Activated CD8-positive, alpha-beta T cell treated with anti-CD3 and anti-CD28 coated beads for 36 hours (primary cell): ENCODE measurements around the gene MTM1. TPM values are rescaled to one million over a fixed set of nuclear protein-coding genes. Genes with fewer than 3 reads are reported as not detected.

Experiments
- ATAC-seq: fragments of 200-7000 bp; cut with Tn5 transposase; one replicate; pipeline ENCODE4 v1.10.0; 2021; ENCODE audit warnings: mild to moderate bottlenecking, moderate library complexity
- CTCF ChIA-PET: fragments of 350-600 bp; sonication (Branson Sonifier 250); formaldehyde crosslinking; loops from one replicate; lab custom pipeline; 2021; ENCODE audit warnings: antibody characterized with exemption; lab: Charles Lee
- POLR2A ChIA-PET: fragments of 350-600 bp; sonication (Branson Sonifier 250); formaldehyde crosslinking; loops from one replicate; lab custom pipeline; 2021; ENCODE audit warnings: antibody characterized with exemption; lab: Charles Lee
- DNase-seq: peaks from one replicate; pipeline ENCODE4 v3.0.0-alpha.2; 2020
- H3K27ac Mint-ChIP-seq: one replicate; pipeline ENCODE4 v1.8.0; 2021; ENCODE audit warnings: mild to moderate bottlenecking, mixed read lengths
- H3K27me3 Mint-ChIP-seq: one replicate; pipeline ENCODE4 v1.8.0; 2021; ENCODE audit warnings: mixed read lengths
- H3K36me3 Mint-ChIP-seq: one replicate; pipeline ENCODE4 v1.8.0; 2021; ENCODE audit warnings: low read depth, mixed read lengths
- H3K4me1 Mint-ChIP-seq: one replicate; pipeline ENCODE4 v1.8.0; 2021; ENCODE audit warnings: low read depth, mixed read lengths
- H3K4me3 Mint-ChIP-seq: one replicate; pipeline ENCODE4 v1.8.0; 2021; ENCODE audit warnings: mild to moderate bottlenecking, moderate library complexity, mixed read lengths
- H3K9me3 Mint-ChIP-seq: one replicate; pipeline ENCODE4 v1.8.0; 2021; ENCODE audit warnings: mixed read lengths
- CTCF ChIP-seq: fragments of 200-600 bp; IDR thresholded peaks from one replicate; pipeline ENCODE4 v1.8.0; 2022; ENCODE audit warnings: antibody characterized with exemption, mild to moderate bottlenecking
- intact Hi-C: fragments of 100-400 bp; cut with micrococcal nuclease; formaldehyde crosslinking; loops from one replicate; pipeline ENCODE4 v1.10.0; 2022
- total RNA-seq, 2 experiments: library from RNA; stranded (reverse); gene quantifications; one replicate each; pipeline ENCODE4 v1.2.3, GENCODE V29; 2021

MTM1 gene
- total RNA-seq, 2 experiments from 2014 or later = 9.6 to 11.6 TPM

GRCh38 chrX:150703695-150703974 is 135.2 kb downstream of the MTM1 start:
- Mint-ChIP-seq H3K4me3 (no peak overlapping the region), H3K27ac (peak overlapping the region; percentile 85), H3K36me3 (peaks cover 44% of the 10 kb centered on the region), H3K9me3 (no peaks in the 10 kb centered on the region), H3K4me1 (peaks cover 60% of the 10 kb centered on the region), H3K27me3 (no peaks in the 10 kb centered on the region)
- intact Hi-C loops = no loop called here
- CTCF ChIA-PET = interaction anchor here (1.3 to 4.0 kb wide), 5 partner anchors 10 to 28 kb away, joined by 3 to 20 read pairs (median 5); partner anchors contain the start of gene MTMR1
- POLR2A ChIA-PET = interaction anchor here (1.9 kb wide), 1 partner anchor 8 kb away, joined by 6 read pairs; no protein-coding TSS in a partner anchor
- no peak for TF ChIP-seq CTCF
- DNase-seq = no peak
- ATAC-seq = no peak

- intact Hi-C loops = no loop called here
- Mint-ChIP-seq H3K36me3 (peaks cover 47% of the 10 kb centered on the region), H3K27ac (peak overlapping the region; percentile 85), H3K4me3 (no peak overlapping the region), H3K9me3 (no peaks in the 10 kb centered on the region), H3K27me3 (no peaks in the 10 kb centered on the region), H3K4me1 (peaks cover 65% of the 10 kb centered on the region)
- peak; percentile 83 for ATAC-seq
- ChIA-PET POLR2A (interaction anchor here (1.9 kb wide), 1 partner anchor 9 kb away, joined by 6 read pairs; no protein-coding TSS in a partner anchor), CTCF (interaction anchor here (1.4 to 4.0 kb wide), 3 partner anchors 12 to 20 kb away, joined by 4 to 20 read pairs (median 5); no protein-coding TSS in a partner anchor)
- DNase-seq = peak; percentile 41
- no peak for TF ChIP-seq CTCF
These were observed 135.7 kb downstream of the MTM1 start for GRCh38 chrX:150704030-150704613.

GRCh38 chrX:150712619-150713018 is 144.2 kb downstream of the MTM1 start:
- H3K9me3 Mint-ChIP-seq = no peaks in the 10 kb centered on the region
- POLR2A ChIA-PET = interaction anchor here (0.6 to 1.6 kb wide), 4 partner anchors 10 to 350 kb away, joined by 3 to 4 read pairs (median 4); no protein-coding TSS in a partner anchor
- ATAC-seq = no peak
- CTCF ChIA-PET = interaction anchor here (0.9 to 2.0 kb wide), 2 partner anchors 26 to 29 kb away, joined by 3 to 9 read pairs; no protein-coding TSS in a partner anchor
- intact Hi-C loops = no loop called here
- peaks cover 13% of the 10 kb centered on the region for H3K36me3 Mint-ChIP-seq
- no peak for TF ChIP-seq CTCF
- H3K27me3 Mint-ChIP-seq = no peaks in the 10 kb centered on the region
- no peak for DNase-seq
- peaks cover 52% of the 10 kb centered on the region for H3K4me1 Mint-ChIP-seq
- peak overlapping the region; percentile 60 for H3K27ac Mint-ChIP-seq
- no peak overlapping the region for H3K4me3 Mint-ChIP-seq

- ChIA-PET POLR2A (interaction anchor here (0.8 to 1.9 kb wide), 4 partner anchors 16 to 25 kb away, joined by 3 to 7 read pairs (median 5); no protein-coding TSS in a partner anchor), CTCF (interaction anchor here (0.7 to 5.2 kb wide), 6 partner anchors 13 to 52 kb away, joined by 3 to 60 read pairs (median 4); no protein-coding TSS in a partner anchor)
- Mint-ChIP-seq H3K9me3 (no peaks in the 10 kb centered on the region), H3K27ac (no peak overlapping the region), H3K36me3 (no peaks in the 10 kb centered on the region), H3K4me1 (peaks cover 38% of the 10 kb centered on the region), H3K4me3 (no peak overlapping the region), H3K27me3 (no peaks in the 10 kb centered on the region)
- TF ChIP-seq CTCF = no peak
- DNase-seq (no peak), ATAC-seq (no peak)
- intact Hi-C loops = no loop called here
These were observed 146.8 kb downstream of the MTM1 start for GRCh38 chrX:150715184-150715583.

GRCh38 chrX:150719621-150720020 is 151.2 kb downstream of the MTM1 start:
- ChIA-PET CTCF (interaction anchor here (1.0 to 1.8 kb wide), 3 partner anchors 34 to 132 kb away, joined by 4 to 11 read pairs (median 5); no protein-coding TSS in a partner anchor), POLR2A (interaction anchor here (1.5 kb wide), 1 partner anchor 10 kb away, joined by 4 read pairs; no protein-coding TSS in a partner anchor)
- Mint-ChIP-seq H3K27ac (no peak overlapping the region), H3K9me3 (no peaks in the 10 kb centered on the region), H3K4me3 (no peak overlapping the region), H3K4me1 (peaks cover 27% of the 10 kb centered on the region), H3K36me3 (peaks cover 9% of the 10 kb centered on the region), H3K27me3 (no peaks in the 10 kb centered on the region)
- intact Hi-C loops = no loop called here
- DNase-seq (no peak), ATAC-seq (no peak)
- TF ChIP-seq CTCF = no peak
